ENCODE data around the gene KRT3.

Gene KRT3

DNA sequence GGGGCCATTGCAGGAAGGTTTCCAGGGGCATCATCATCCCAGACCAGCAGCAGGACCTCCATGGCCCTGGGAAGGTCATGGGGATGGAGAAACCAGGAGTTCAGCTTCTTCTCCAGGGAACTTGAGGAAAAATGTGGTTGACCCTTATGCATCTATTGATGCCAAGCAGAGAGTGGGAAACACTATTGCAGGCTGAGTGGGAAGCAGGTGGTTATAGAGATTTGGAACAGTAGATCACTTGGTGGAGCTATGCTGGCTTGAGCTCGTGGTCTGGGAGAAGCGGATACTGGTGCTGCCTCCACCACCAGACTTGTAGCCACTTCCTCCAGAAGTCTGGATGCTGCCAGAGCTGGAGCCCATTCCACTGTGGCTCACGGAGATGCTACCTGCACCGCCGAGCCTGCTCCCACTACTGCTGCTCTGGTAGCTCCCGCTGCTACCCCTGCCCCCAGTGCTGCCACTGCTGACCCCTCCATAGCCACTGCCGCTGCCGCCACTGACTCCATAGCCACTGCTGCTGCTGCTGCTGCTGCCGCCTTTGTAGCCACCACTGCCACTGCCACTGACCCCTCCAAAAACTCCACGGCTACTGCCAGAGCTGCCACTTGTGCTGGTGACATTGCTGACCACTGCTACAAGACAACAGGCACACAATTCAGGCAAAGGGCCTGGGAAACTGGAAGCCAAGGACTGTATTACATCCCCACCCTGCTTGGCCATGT lies 27.3 kb downstream of the KRT3 start:
- TF ChIP-seq, protein P1, sequence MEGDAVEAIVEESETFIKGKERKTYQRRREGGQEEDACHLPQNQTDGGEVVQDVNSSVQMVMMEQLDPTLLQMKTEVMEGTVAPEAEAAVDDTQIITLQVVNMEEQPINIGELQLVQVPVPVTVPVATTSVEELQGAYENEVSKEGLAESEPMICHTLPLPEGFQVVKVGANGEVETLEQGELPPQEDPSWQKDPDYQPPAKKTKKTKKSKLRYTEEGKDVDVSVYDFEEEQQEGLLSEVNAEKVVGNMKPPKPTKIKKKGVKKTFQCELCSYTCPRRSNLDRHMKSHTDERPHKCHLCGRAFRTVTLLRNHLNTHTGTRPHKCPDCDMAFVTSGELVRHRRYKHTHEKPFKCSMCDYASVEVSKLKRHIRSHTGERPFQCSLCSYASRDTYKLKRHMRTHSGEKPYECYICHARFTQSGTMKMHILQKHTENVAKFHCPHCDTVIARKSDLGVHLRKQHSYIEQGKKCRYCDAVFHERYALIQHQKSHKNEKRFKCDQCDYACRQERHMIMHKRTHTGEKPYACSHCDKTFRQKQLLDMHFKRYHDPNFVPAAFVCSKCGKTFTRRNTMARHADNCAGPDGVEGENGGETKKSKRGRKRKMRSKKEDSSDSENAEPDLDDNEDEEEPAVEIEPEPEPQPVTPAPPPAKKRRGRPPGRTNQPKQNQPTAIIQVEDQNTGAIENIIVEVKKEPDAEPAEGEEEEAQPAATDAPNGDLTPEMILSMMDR (IDR thresholded peaks at IDR 0.05; ENCODE audit: low read length): no peak
- Histone ChIP-seq H3K4me3 (ENCODE audit: low read length) (no peak overlapping the region), H3K27me3 (replicated peaks; ENCODE audit: insufficient read depth, low read length) (peaks cover 69% of the 10 kb centered on the region), H3K36me3 (replicated peaks; ENCODE audit: insufficient read depth, low read length) (no peaks in the 10 kb centered on the region), H3K9ac (ENCODE audit: low read length) (no peak overlapping the region), H3K4me2 (ENCODE audit: low read depth, low read length) (no peak overlapping the region), H3F3A (ENCODE audit: insufficient read depth, low read length) (no peaks in the 10 kb centered on the region), H3K27ac (ENCODE audit: low read length) (no peak overlapping the region), H3K9me2 (replicated peaks; ENCODE audit: insufficient read depth, low read length) (no peaks in the 10 kb centered on the region), H3K9me3 (replicated peaks; ENCODE audit: insufficient read depth, low read length) (no peaks in the 10 kb centered on the region), H3K79me2 (ENCODE audit: low read length) (no peaks in the 10 kb centered on the region), H4K20me1 (ENCODE audit: insufficient read depth, low read length) (no peaks in the 10 kb centered on the region), H2AFZ (ENCODE audit: low read length) (no peak overlapping the region), H3K4me1 (ENCODE audit: low read length) (no peaks in the 10 kb centered on the region)
- DNase-seq: no peak

DNA sequence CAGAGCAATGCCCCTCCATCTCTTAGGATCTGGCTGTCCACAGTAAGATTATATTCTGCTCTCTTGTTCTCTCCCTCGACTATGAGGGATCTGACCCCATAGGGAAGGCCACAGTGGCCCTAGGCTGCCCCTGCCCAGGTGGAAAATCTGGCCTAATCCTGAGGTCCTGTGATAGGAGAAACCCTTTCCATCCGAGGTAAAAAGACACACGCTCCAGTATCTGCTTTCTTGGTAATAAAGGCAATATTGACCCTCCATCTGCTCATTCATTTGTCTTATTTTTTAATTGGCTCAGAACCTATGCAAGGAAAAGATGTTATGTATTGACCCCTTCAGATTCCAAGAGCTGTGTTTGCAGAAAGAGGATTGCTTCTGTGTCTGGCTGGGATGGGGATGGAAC lies 28.5 kb downstream of the KRT3 start:
- Histone ChIP-seq H3K4me1 (ENCODE audit: low read length) (no peaks in the 10 kb centered on the region), H3K9ac (ENCODE audit: low read length) (no peak overlapping the region), H3K4me2 (ENCODE audit: low read depth, low read length) (no peak overlapping the region), H3K4me3 (ENCODE audit: low read length) (no peak overlapping the region), H4K20me1 (ENCODE audit: insufficient read depth, low read length) (no peaks in the 10 kb centered on the region), H3K36me3 (replicated peaks; ENCODE audit: insufficient read depth, low read length) (no peaks in the 10 kb centered on the region), H2AFZ (ENCODE audit: low read length) (no peak overlapping the region), H3K9me2 (replicated peaks; ENCODE audit: insufficient read depth, low read length) (no peaks in the 10 kb centered on the region), H3K27ac (ENCODE audit: low read length) (no peak overlapping the region), H3K79me2 (ENCODE audit: low read length) (no peaks in the 10 kb centered on the region), H3F3A (ENCODE audit: insufficient read depth, low read length) (no peaks in the 10 kb centered on the region), H3K27me3 (replicated peaks; ENCODE audit: insufficient read depth, low read length) (peaks cover 69% of the 10 kb centered on the region), H3K9me3 (replicated peaks; ENCODE audit: insufficient read depth, low read length) (no peaks in the 10 kb centered on the region)
- TF ChIP-seq, protein P1 (IDR thresholded peaks at IDR 0.05; ENCODE audit: low read length): no peak
- TF ChIP-seq EZH2 (optimal IDR thresholded peaks at IDR 0.05; ENCODE audit: low read depth, low read length) (no peak), EZH2phosphoT487 (IDR thresholded peaks at IDR 0.05; ENCODE audit: low read length) (no peak)
- no peak for DNase-seq

DNA sequence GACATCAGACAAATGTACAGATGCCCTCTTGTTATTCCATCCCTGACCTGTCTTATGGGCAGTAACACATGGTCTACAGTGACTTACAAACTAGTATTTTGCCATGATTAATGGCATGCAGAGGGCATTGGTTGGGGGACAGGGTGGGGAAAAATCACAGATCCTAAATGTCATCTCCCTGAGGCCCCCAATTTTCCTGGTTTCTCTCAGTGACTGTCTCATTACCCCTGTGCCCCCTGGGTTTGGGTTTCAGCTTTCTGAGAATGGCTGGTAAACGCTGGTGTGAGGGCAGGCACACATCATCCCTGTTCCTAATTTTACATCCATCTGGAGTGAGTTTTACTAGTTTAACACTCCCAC lies 28.9 kb downstream of the KRT3 start:
- Histone ChIP-seq H3K4me1 (ENCODE audit: low read length) (no peaks in the 10 kb centered on the region), H3K36me3 (replicated peaks; ENCODE audit: insufficient read depth, low read length) (no peaks in the 10 kb centered on the region), H4K20me1 (ENCODE audit: insufficient read depth, low read length) (no peaks in the 10 kb centered on the region)

More for the DNA sequence above, 28.9 kb downstream of the KRT3 start:
- Histone ChIP-seq H3K27me3 (replicated peaks; ENCODE audit: insufficient read depth, low read length) (peaks cover 69% of the 10 kb centered on the region), H3K9me3 (replicated peaks; ENCODE audit: insufficient read depth, low read length) (no peaks in the 10 kb centered on the region), H3F3A (ENCODE audit: insufficient read depth, low read length) (no peaks in the 10 kb centered on the region), H2AFZ (ENCODE audit: low read length) (no peak overlapping the region), H3K4me3 (ENCODE audit: low read length) (no peak overlapping the region), H3K9me2 (replicated peaks; ENCODE audit: insufficient read depth, low read length) (no peaks in the 10 kb centered on the region), H3K4me2 (ENCODE audit: low read depth, low read length) (no peak overlapping the region), H3K79me2 (ENCODE audit: low read length) (no peaks in the 10 kb centered on the region), H3K9ac (ENCODE audit: low read length) (no peak overlapping the region), H3K27ac (ENCODE audit: low read length) (no peak overlapping the region)
- no peak for DNase-seq
- TF ChIP-seq EZH2phosphoT487 (IDR thresholded peaks at IDR 0.05; ENCODE audit: low read length) (no peak), EZH2 (optimal IDR thresholded peaks at IDR 0.05; ENCODE audit: low read depth, low read length) (no peak)
- TF ChIP-seq, protein P1 (IDR thresholded peaks at IDR 0.05; ENCODE audit: low read length): no peak

Data from MM.1S (cell line).